MCF 10A (cell line): ENCODE results near the gene ATP6V0B. TPM values are rescaled to one million over a fixed set of nuclear protein-coding genes. Genes with fewer than 3 reads are reported as not detected.

Experiments used
- BruUV-seq: library from RNA; stranded (reverse); fragments of 400-500 nt; replicated peaks from 2 replicates; lab custom pipeline; 2021; lab: Mats Ljungman, UMichigan
- CTCF ChIA-PET: fragments of 300-600 bp; sonication (Branson Sonifier 250); formaldehyde crosslinking; extraction: SDS; loops from one replicate; lab custom pipeline; 2021; ENCODE audit warnings: antibody characterized with exemption, inconsistent platforms; lab: Yijun Ruan, JAX
- POLR2A ChIA-PET: fragments of 300-600, 350-650 bp; sonication (Branson Sonifier 250); formaldehyde crosslinking; extraction: SDS; loops from one replicate; lab custom pipeline; 2020; ENCODE audit warnings: antibody characterized with exemption, inconsistent platforms; lab: Yijun Ruan, JAX
- DNase-seq: peaks from one replicate; pipeline ENCODE4 v3.0.0-alpha.2; 2018; ENCODE audit not compliant: unreplicated experiment
- H3K27ac Mint-ChIP-seq: one replicate; pipeline ENCODE4 v1.8.0; 2022; ENCODE audit warnings: mild to moderate bottlenecking, low read depth, mixed read lengths; ENCODE audit not compliant: unreplicated experiment
- H3K27me3 Mint-ChIP-seq: one replicate; pipeline ENCODE4 v1.8.0; 2022; ENCODE audit warnings: mixed read lengths; ENCODE audit not compliant: insufficient read depth, unreplicated experiment
- H3K36me3 Mint-ChIP-seq: one replicate; pipeline ENCODE4 v1.8.0; 2022; ENCODE audit warnings: mild to moderate bottlenecking, moderate library complexity, mixed read lengths; ENCODE audit not compliant: insufficient read depth, unreplicated experiment
- H3K4me1 Mint-ChIP-seq: one replicate; pipeline ENCODE4 v1.8.0; 2022; ENCODE audit warnings: mixed read lengths; ENCODE audit not compliant: insufficient read depth, unreplicated experiment
- H3K4me3 Mint-ChIP-seq: one replicate; pipeline ENCODE4 v1.8.0; 2022; ENCODE audit warnings: mild to moderate bottlenecking, moderate library complexity, mixed read lengths; ENCODE audit not compliant: unreplicated experiment
- H3K9me3 Mint-ChIP-seq: one replicate; pipeline ENCODE4 v1.8.0; 2022; ENCODE audit warnings: mixed read lengths; ENCODE audit not compliant: unreplicated experiment
- intact Hi-C: fragments of 100-400 bp; cut with micrococcal nuclease; formaldehyde crosslinking; loops from 2 replicates; pipeline ENCODE4 v1.14.1; 2022
- total RNA-seq: library from RNA; stranded (reverse); gene quantifications from 2 replicates; pipeline ENCODE4 v1.2.3, GENCODE V29; 2022
- TF ChIP-seq, protein P1 (sequence below): fragments of 200-600 bp; IDR thresholded peaks from one replicate; pipeline ENCODE4 v1.8.0; 2022; ENCODE audit warnings: antibody characterized with exemption, mild to moderate bottlenecking; ENCODE audit not compliant: unreplicated experiment

Gene ATP6V0B
- total RNA-seq, 1 experiment from 2014 or later = 120 TPM

DNA sequence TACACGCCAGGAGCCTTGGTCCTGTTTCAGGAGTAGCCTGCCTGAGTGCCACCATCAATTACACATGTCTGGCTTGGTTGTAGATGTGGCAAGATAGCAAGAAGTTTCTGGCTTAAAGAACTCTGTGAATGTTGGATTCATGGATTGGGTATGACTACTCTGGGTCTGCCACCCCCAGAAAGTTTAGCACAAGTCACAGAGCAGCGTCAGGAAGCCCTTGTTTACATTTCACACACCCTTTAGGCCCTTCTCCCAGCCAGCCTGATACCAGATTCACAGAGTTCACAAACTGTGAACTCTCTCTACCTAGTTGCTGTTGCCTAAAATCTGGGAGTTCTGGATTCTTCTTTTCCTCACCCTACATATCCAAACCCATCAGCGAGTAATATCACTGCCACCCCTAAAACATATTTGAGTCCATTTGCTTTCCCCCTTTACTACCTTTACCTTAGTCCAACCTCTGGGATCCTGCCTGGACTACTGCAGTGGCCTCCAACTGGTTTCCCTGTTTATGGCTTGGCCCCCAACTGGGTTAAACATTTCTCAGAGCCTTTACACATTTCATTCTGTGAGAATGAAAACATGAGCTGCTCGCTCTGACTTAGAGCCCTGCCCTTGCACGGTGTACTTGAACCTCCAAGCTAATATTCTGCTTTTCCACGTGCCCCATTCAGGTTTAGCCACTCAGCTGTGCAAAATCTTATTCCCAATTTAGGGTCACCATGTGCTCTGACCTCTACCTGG, 12.6 kb downstream of the ATP6V0B start:
- CTCF ChIA-PET = interaction anchor here (1.2 to 1.4 kb wide), 2 partner anchors 53 to 61 kb away, joined by 5 to 6 read pairs; no protein-coding TSS in a partner anchor
- DNase-seq = no peak
- H3K9me3 Mint-ChIP-seq = no peaks in the 10 kb centered on the region
- H3K4me3 Mint-ChIP-seq = no peak overlapping the region
- H3K27ac Mint-ChIP-seq = no peak overlapping the region
- TF ChIP-seq, protein P1, sequence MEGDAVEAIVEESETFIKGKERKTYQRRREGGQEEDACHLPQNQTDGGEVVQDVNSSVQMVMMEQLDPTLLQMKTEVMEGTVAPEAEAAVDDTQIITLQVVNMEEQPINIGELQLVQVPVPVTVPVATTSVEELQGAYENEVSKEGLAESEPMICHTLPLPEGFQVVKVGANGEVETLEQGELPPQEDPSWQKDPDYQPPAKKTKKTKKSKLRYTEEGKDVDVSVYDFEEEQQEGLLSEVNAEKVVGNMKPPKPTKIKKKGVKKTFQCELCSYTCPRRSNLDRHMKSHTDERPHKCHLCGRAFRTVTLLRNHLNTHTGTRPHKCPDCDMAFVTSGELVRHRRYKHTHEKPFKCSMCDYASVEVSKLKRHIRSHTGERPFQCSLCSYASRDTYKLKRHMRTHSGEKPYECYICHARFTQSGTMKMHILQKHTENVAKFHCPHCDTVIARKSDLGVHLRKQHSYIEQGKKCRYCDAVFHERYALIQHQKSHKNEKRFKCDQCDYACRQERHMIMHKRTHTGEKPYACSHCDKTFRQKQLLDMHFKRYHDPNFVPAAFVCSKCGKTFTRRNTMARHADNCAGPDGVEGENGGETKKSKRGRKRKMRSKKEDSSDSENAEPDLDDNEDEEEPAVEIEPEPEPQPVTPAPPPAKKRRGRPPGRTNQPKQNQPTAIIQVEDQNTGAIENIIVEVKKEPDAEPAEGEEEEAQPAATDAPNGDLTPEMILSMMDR = no peak
- intact Hi-C loops = no loop called here
- peaks cover 38% of the 10 kb centered on the region for H3K36me3 Mint-ChIP-seq
- H3K4me1 Mint-ChIP-seq = peaks cover 13% of the 10 kb centered on the region
- no TSS peak for BruUV-seq
- POLR2A ChIA-PET = interaction anchor here (0.7 to 5.0 kb wide), 2 partner anchors 12 to 84 kb away, joined by 3 to 30 read pairs; partner anchors contain the start of gene ATP6V0B
- no peaks in the 10 kb centered on the region for H3K27me3 Mint-ChIP-seq

DNA sequence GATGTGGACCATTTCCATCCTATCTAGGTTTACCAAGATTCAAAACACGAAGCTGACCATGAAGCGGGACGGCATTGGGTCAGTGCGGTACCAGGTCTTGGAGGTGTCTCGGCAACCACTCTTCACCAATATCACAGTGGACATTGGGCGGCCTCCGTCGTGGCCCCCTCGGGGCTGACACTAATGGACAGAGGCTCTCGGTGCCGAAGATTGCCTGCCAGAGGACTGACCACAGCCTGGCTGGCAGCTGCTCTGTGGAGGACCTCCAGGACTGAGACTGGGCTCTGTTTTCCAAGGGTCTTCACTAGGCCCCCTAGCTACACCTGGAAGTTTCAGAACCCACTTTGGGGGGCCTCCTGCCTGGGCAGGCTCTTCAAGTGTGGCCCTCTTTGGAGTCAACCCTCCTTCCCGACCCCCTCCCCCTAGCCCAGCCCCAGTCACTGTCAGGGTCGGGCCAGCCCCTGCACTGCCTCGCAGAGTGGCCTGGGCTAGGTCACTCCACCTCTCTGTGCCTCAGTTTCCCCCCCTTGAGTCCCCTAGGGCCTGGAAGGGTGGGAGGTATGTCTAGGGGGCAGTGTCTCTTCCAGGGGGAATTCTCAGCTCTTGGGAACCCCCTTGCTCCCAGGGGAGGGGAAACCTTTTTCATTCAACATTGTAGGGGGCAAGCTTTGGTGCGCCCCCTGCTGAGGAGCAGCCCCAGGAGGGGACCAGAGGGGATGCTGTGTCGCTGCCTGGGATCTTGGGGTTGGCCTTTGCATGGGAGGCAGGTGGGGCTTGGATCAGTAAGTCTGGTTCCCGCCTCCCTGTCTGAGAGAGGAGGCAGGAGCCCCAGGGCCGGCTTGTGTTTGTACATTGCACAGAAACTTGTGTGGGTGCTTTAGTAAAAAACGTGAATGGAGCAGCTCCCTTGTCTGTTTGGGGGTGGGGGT, 15.8 kb downstream of the ATP6V0B start:
- Mint-ChIP-seq H3K27ac (peak overlapping the region; percentile 92), H3K36me3 (peaks cover 23% of the 10 kb centered on the region), H3K4me1 (no peaks in the 10 kb centered on the region), H3K9me3 (no peaks in the 10 kb centered on the region), H3K4me3 (peak overlapping the region; percentile 89), H3K27me3 (no peaks in the 10 kb centered on the region)
- TF ChIP-seq, protein P1 = no peak
- CTCF ChIA-PET = interaction anchor here (1.3 to 2.6 kb wide), 6 partner anchors 15 to 227 kb away, joined by 3 to 13 read pairs (median 6); partner anchors contain the start of gene ATP6V0B
- no peak for DNase-seq
- intact Hi-C loops = no loop called here
- BruUV-seq = TSS peak; percentile 25
- POLR2A ChIA-PET = interaction anchor here (0.7 to 5.0 kb wide), 5 partner anchors 11 to 553 kb away, joined by 3 to 30 read pairs (median 3); partner anchors contain the start of gene ATP6V0B

DNA sequence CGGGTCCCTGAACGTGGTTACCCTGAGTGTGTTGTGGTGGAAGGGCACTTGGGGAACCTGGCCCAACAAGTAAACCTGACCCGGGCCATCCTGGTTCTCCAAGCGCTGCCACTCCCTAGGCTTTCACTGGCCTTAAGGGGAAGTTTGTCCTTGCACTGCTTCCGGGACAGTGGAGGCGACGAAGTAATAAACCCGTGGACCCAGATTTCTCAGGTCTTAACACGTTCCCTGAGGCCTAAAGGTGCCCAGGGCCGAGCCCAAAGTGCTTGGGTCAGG, 16.4 kb downstream of the ATP6V0B start:
- intact Hi-C loops = no loop called here
- H3K27me3 Mint-ChIP-seq = no peaks in the 10 kb centered on the region
- H3K9me3 Mint-ChIP-seq = no peaks in the 10 kb centered on the region
- CTCF ChIA-PET = interaction anchor here (1.3 to 2.6 kb wide), 5 partner anchors 16 to 228 kb away, joined by 3 to 13 read pairs (median 5); partner anchors contain the start of gene ATP6V0B
- H3K4me1 Mint-ChIP-seq = no peaks in the 10 kb centered on the region
- POLR2A ChIA-PET = interaction anchor here (0.7 to 5.0 kb wide), 3 partner anchors 16 to 553 kb away, joined by 3 to 30 read pairs (median 4); partner anchors contain the start of gene ATP6V0B
- H3K4me3 Mint-ChIP-seq = peak overlapping the region; percentile 89
- DNase-seq = no peak
- BruUV-seq = no TSS peak
- peaks cover 17% of the 10 kb centered on the region for H3K36me3 Mint-ChIP-seq
- peak overlapping the region; percentile 92 for H3K27ac Mint-ChIP-seq
- TF ChIP-seq, protein P1 = no peak
